HepG2 (cell line): Measurements from ENCODE around the gene DCUN1D3. TPM values are rescaled to one million over a fixed set of nuclear protein-coding genes. Genes with fewer than 3 reads are reported as not detected.

Experiments
- ELF3 ChIP-seq: IDR thresholded peaks from 2 replicates; pipeline ENCODE4 v1.6.1; 2016; ENCODE audit warnings: missing genetic modification reagents, missing compliant biosample characterization
- HNF1B ChIP-seq: sonication (generic); formaldehyde crosslinking; IDR thresholded peaks from 2 replicates; pipeline ENCODE4 v1.5.1; 2020; ENCODE audit warnings: mild to moderate bottlenecking, moderate library complexity, missing genetic modification reagents
- MED1 ChIP-seq: sonication (generic); formaldehyde crosslinking; IDR thresholded peaks from 2 replicates; pipeline ENCODE4 v1.4.0; 2020; ENCODE audit warnings: missing genetic modification reagents
- NFE2 ChIP-seq: sonication (generic); formaldehyde crosslinking; IDR thresholded peaks from 2 replicates; pipeline ENCODE4 v1.4.0; 2020; ENCODE audit warnings: missing genetic modification reagents
- NFYB ChIP-seq: sonication (generic); formaldehyde crosslinking; IDR thresholded peaks from 2 replicates; pipeline ENCODE4 v1.4.0; 2020; ENCODE audit warnings: missing genetic modification reagents
- PITX1 ChIP-seq: sonication (generic); formaldehyde crosslinking; IDR thresholded peaks from 2 replicates; pipeline ENCODE4 v1.5.1; 2020; ENCODE audit warnings: mild to moderate bottlenecking, missing genetic modification reagents
- REL ChIP-seq: sonication (generic); formaldehyde crosslinking; conservative IDR thresholded peaks from 2 replicates; pipeline ENCODE4 v1.8.0; 2022; ENCODE audit warnings: mild to moderate bottlenecking, missing genetic modification reagents, moderate library complexity
- ZBTB38 ChIP-seq: sonication (generic); formaldehyde crosslinking; IDR thresholded peaks from 2 replicates; pipeline ENCODE4 v1.5.1; 2020; ENCODE audit warnings: mild to moderate bottlenecking, missing genetic modification reagents
- ZNF30 ChIP-seq: sonication (generic); formaldehyde crosslinking; IDR thresholded peaks from 2 replicates; pipeline ENCODE4 v1.5.0; 2020; ENCODE audit warnings: mild to moderate bottlenecking, missing genetic modification reagents
- ZNF343 ChIP-seq: sonication (generic); formaldehyde crosslinking; IDR thresholded peaks from 2 replicates; pipeline ENCODE4 v1.4.0; 2020; ENCODE audit warnings: mild to moderate bottlenecking, missing genetic modification reagents
- ZNF557 ChIP-seq: sonication (generic); formaldehyde crosslinking; IDR thresholded peaks from 2 replicates; pipeline ENCODE4 v1.4.0; 2020; ENCODE audit warnings: missing genetic modification reagents
- ZNF572 ChIP-seq: sonication (generic); formaldehyde crosslinking; IDR thresholded peaks from 2 replicates; pipeline ENCODE4 v1.5.1; 2020; ENCODE audit warnings: mild to moderate bottlenecking, missing genetic modification reagents
- ZNF609 ChIP-seq: sonication (generic); formaldehyde crosslinking; IDR thresholded peaks from 2 replicates; pipeline ENCODE4 v1.4.0; 2020; ENCODE audit warnings: mild to moderate bottlenecking, missing genetic modification reagents, borderline replicate concordance
- ZNF747 ChIP-seq: sonication (generic); formaldehyde crosslinking; IDR thresholded peaks from 2 replicates; pipeline ENCODE4 v1.8.1; 2023; ENCODE audit warnings: missing genetic modification reagents, mild to moderate bottlenecking, borderline replicate concordance
- ZSCAN31 ChIP-seq: sonication (generic); formaldehyde crosslinking; IDR thresholded peaks from 2 replicates; pipeline ENCODE4 v1.5.0; 2020; ENCODE audit warnings: low read depth, mild to moderate bottlenecking, missing genetic modification reagents
- polyA plus RNA-seq, 8 experiments: library from polyadenylated mRNA; depleted of rRNA in 3 of 8; stranded (reverse) in 7 of 8; unstranded in 1 of 8; fragments of >200 nt; fragmentation: Illumina TruSeq in 4 of 8; extraction: Trizol in 4 of 8; gene quantifications; 2 replicates each; pipeline versions ENCODE4 v1.2.1 to v1.2.3, GENCODE V29; 2011 to 2016; ENCODE audit warnings: low read depth in 4 of 8, missing spikeins in 1 of 8, mixed read lengths in 1 of 8; ENCODE audit not compliant: insufficient read depth in 1 of 8
- total RNA-seq, 5 experiments: library from RNA; depleted of rRNA; stranded (reverse); fragments of >200 nt; fragmentation: Illumina TruSeq; extraction: Trizol; gene quantifications; 2 replicates each; pipeline ENCODE4 v1.2.3, GENCODE V29; 2016; ENCODE audit warnings: low read depth in 1 of 5

Gene DCUN1D3
- total and polyA plus RNA-seq, 2 of the 13 experiments (the other 11 are each of a cell fraction or from before 2014, with no cell fraction given) = 5.0 to 19.3 TPM

- no peak for TF ChIP-seq ZNF30
- TF ChIP-seq PITX1 = no peak
- TF ChIP-seq ZBTB38 (CRISPR knock-in tag) = 0 out of 2 replicates have a peak, but pooled peaks have one; percentile 47
- no peak for TF ChIP-seq ELF3 (CRISPR knock-in tag)
- TF ChIP-seq ZNF609 = peak; percentile 58; the same call in 1 of the 2 replicates
- no peak for TF ChIP-seq MED1 (CRISPR knock-in tag)
- TF ChIP-seq ZNF557 = 0 out of 2 replicates have a peak, but pooled peaks have one; percentile 58
- no peak for TF ChIP-seq ZNF747 (CRISPR knock-in tag)
- no peak for TF ChIP-seq REL (CRISPR knock-in tag)
- peak; percentile 55; the same call in 1 of the 2 replicates for TF ChIP-seq HNF1B
- TF ChIP-seq NFYB (CRISPR knock-in tag) = no peak
- TF ChIP-seq ZNF343 = no peak
- no peak for TF ChIP-seq NFE2
- no peak for TF ChIP-seq ZSCAN31 (CRISPR knock-in tag)
- TF ChIP-seq ZNF572 (CRISPR knock-in tag) = no peak
Observed at GRCh38 chr16:20878682-20879147, 21.4 kb downstream of the DCUN1D3 start (continued).
